ENCODE results near the gene ATG9A. TPM values are rescaled to one million over a fixed set of nuclear protein-coding genes. Genes with fewer than 3 reads are reported as not detected.

Gene ATG9A
- total and polyA plus RNA-seq, 11 donors, result 28.3 to 147 (median 83.5) TPM

DNA sequence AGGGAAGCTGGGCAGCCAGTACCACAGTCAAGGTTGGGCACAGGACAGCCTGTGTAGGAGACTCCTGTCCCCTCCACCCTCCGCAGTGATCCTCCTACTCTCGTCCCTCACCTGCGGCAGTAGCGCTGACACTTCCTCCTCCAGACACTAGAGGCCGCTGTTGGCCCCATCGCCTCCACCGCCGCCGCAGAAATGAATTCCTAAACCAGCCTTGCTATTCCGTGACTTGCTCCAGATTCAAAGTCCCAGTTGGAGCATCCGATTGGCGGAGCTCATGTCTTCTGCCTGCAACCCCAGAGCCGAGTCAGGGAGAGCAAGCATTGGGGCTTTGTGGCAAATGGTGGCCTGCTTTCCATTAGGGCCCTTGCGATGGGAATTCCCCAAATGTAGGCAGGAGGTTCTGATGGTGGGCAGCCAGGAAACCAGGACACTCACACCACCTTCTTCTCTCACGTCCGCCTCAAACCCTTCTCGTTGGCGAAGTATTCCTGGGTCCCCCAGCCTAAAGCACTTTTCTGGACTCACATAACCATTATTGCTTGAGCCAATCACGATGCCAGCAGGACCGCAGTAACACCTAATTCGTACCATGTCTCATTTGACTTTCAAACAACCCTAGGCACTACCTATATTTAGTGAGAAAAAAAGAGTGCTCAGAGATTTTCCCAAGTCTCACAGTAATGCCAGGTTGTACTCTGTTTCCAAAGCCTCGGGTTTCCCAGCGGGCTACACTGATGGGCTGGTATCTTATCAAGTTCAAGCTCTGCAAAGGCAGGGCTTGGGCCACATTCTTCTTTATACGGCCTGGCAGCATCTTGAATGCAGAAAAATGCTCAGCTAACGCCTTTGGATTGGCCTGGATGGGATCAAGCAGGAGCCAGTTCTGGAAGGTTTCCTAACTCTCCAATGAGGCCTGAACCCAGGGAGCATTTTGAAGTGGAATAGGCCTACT, 48.5 kb upstream of the ATG9A start:
- WGBS, 4 donors, result 22 to 26% (median 25%) methylated on average over 24 to 25 of the region's 25 CpGs
- Histone ChIP-seq H3K4me3 (peak overlapping the region in 6 of 12 donors; percentile 14 to 89 (median 46)), H3K27me3 (no peaks in the 10 kb centered on the region), H3K9me3 (no peaks in the 10 kb centered on the region), H3K36me3 (peaks cover 0 to 28% (median 27%) of the 10 kb centered on the region in 9 donors), H3K27ac (peak overlapping the region; percentile 72 to 100 (median 99)), H3K4me1 (peaks cover 7 to 50% (median 31%) of the 10 kb centered on the region in 12 donors)
- DNase-seq (peak; percentile 75 to 88 (median 79)), ATAC-seq (peak; percentile 2 to 34 (median 14))
- intact Hi-C loops (cut with DNase I), result loop anchor here in 8 of 10 donors (1.0 to 5.0 kb wide), 9 partner anchors 16 to 489 kb away; partner anchors contain the start of genes CNPPD1 (in 5 of the 8), RETREG2 (in 3 of the 8), GLB1L (in 1 of the 8) and STK16 (in 1 of the 8)
- TF ChIP-seq, protein P1, sequence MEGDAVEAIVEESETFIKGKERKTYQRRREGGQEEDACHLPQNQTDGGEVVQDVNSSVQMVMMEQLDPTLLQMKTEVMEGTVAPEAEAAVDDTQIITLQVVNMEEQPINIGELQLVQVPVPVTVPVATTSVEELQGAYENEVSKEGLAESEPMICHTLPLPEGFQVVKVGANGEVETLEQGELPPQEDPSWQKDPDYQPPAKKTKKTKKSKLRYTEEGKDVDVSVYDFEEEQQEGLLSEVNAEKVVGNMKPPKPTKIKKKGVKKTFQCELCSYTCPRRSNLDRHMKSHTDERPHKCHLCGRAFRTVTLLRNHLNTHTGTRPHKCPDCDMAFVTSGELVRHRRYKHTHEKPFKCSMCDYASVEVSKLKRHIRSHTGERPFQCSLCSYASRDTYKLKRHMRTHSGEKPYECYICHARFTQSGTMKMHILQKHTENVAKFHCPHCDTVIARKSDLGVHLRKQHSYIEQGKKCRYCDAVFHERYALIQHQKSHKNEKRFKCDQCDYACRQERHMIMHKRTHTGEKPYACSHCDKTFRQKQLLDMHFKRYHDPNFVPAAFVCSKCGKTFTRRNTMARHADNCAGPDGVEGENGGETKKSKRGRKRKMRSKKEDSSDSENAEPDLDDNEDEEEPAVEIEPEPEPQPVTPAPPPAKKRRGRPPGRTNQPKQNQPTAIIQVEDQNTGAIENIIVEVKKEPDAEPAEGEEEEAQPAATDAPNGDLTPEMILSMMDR (IDR thresholded peaks at IDR 0.05), result peak; percentile 97 to 100 (median 98)
- TF ChIP-seq POLR2A (IDR thresholded peaks at IDR 0.05), result no peak

DNA sequence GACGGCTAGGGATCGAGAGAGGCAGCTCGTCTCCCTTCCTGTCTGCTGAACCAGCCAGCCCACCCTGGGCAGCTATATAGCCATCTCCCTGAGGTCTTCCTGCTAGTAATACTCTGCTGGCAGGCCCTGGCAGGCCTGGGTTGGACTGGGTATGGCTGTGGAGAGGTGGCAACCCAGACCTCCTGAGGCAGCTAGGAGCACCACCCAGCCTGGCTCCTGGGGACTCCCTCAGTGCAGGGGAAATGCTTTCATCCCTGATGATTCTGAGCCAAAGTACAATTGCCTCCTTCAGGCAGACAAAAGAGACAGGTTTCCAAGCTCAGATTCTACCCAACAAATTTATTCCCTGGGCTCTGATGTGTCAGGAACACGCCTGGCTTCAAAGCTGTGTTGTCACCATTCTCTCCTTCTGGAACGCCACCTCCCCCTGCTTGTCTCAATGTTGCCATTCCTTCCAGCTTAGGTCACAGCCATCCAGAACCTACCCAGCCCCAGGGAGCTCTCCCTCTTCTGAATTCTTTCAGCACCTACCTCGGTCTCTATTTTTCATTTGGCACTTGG, 45.0 kb upstream of the ATG9A start:
- peaks cover 7 to 33% (median 24%) of the 10 kb centered on the region in 12 donors for H3K4me1 ChIP-seq
- no peak for TF ChIP-seq POLR2A (IDR thresholded peaks at IDR 0.05)
- TF ChIP-seq, protein P1 (IDR thresholded peaks at IDR 0.05), result no peak
- H3K27me3 ChIP-seq, result no peaks in the 10 kb centered on the region
- intact Hi-C loops (cut with DNase I), result no loop called here
- no peaks in the 10 kb centered on the region for H3K9me3 ChIP-seq
- no peak overlapping the region for H3K4me3 ChIP-seq
- ATAC-seq, result peak; percentile 25 to 52 (median 45)
- H3K27ac ChIP-seq, result peak overlapping the region; percentile 55 to 98 (median 88)
- WGBS, 4 donors, result 4 to 33% (median 24%) methylated on average over 3 to 6 of the region's 6 CpGs
- DNase-seq, result peak in 4 of 5 donors; percentile 54 to 77 (median 68)
- H3K36me3 ChIP-seq, result no peaks in the 10 kb centered on the region

DNA sequence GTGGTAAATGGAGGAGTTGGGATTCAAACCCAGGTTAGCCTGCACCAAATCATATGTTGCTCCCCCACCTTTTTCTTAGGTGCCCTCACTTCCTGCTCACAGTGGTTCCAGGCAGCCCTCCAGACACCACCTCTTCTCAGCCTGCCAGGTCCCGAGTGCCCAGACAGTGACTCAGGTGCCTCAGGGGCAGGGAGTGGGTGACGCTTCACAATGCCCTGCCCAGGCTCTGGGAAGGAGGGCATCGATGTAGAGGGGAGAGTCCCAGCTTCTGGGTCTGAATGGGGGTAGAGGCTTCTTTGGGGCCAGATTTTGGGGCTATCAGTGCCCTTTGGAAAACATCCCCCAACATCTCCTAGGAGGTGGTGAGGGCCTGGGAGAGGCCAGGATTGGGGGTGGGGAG, 44.5 kb upstream of the ATG9A start:
- no peaks in the 10 kb centered on the region for H3K36me3 ChIP-seq
- H3K27me3 ChIP-seq, result no peaks in the 10 kb centered on the region
- intact Hi-C loops (cut with DNase I), result no loop called here
- ATAC-seq (peak in 1 of 4 donors; percentile 21), DNase-seq (peak in 2 of 5 donors; percentile 9 to 43)
- H3K4me1 ChIP-seq, result peaks cover 7 to 36% (median 22%) of the 10 kb centered on the region in 12 donors
- 65 to 76% (median 73%) methylated on average over 3 of the region's 3 CpGs for WGBS, 4 donors
- H3K4me3 ChIP-seq, result no peak overlapping the region
- H3K9me3 ChIP-seq, result no peaks in the 10 kb centered on the region
- TF ChIP-seq POLR2A (IDR thresholded peaks at IDR 0.05), result no peak
- TF ChIP-seq, protein P1 (IDR thresholded peaks at IDR 0.05), result no peak
- peak overlapping the region; percentile 55 to 98 (median 88) for H3K27ac ChIP-seq

DNA sequence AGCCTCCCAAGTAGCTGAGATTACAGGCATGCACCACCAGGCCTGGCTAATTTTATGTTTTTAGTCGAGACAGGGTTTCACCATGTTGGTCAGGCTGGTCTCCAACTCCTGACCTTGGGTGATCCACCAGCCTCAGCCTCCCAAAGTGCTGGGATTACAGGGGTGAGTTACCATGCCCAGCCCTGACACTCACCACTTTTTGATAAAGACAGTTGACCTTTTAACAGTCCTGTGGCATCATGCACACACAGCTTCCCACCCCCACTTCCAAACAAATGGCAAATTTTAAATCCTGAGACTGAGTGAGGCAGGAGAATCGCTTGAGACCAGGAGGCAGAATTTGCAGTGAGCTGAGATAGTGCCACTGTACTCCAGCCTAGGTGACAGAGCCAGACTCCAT, 43.6 kb upstream of the ATG9A start:
- intact Hi-C loops (cut with DNase I), result no loop called here
- ATAC-seq (peak in 1 of 4 donors; percentile 42), DNase-seq (peak in 1 of 5 donors; percentile 39)
- Histone ChIP-seq H3K36me3 (no peaks in the 10 kb centered on the region), H3K27me3 (no peaks in the 10 kb centered on the region), H3K4me1 (peaks cover 2 to 27% (median 13%) of the 10 kb centered on the region in 12 donors), H3K27ac (peak overlapping the region in 4 of 12 donors; percentile 79 to 98 (median 90)), H3K9me3 (no peaks in the 10 kb centered on the region), H3K4me3 (no peak overlapping the region)
- no peak for TF ChIP-seq POLR2A (IDR thresholded peaks at IDR 0.05)
- TF ChIP-seq, protein P1 (IDR thresholded peaks at IDR 0.05), result no peak
- 61 to 79% (median 62%) methylated on average over 2 of the region's 2 CpGs for WGBS, 4 donors
